Trophoblast cell (in vitro differentiated cells and primary cell): ENCODE results near the gene CHST11.
A peak's percentile ranks its signal among the peaks of the same experiment; 100 is the strongest.

Experiments
- DNase-seq, 2 donors: peaks; one replicate each; pipeline ENCODE4 v3.0.0-alpha.2; 2016
- H2AFZ ChIP-seq: 2 replicates; pipeline ENCODE4 v1.6.1; 2013; ENCODE audit warnings: low read length, moderate library complexity, mild to moderate bottlenecking; ENCODE audit not compliant: insufficient read depth, poor library complexity
- H2AK5ac ChIP-seq: 2 replicates; pipeline ENCODE4 v1.6.1; 2013; ENCODE audit warnings: mild to moderate bottlenecking, low read length
- H2BK120ac ChIP-seq: 2 replicates; pipeline ENCODE4 v1.6.1; 2013; ENCODE audit warnings: low read length, mild to moderate bottlenecking, moderate library complexity; ENCODE audit not compliant: insufficient read depth, poor library complexity
- H2BK12ac ChIP-seq: 2 replicates; pipeline ENCODE4 v1.6.1; 2013; ENCODE audit warnings: mild to moderate bottlenecking, low read length, moderate library complexity
- H2BK5ac ChIP-seq: 2 replicates; pipeline ENCODE4 v1.6.1; 2013; ENCODE audit warnings: low read length, low read depth, moderate library complexity, mild to moderate bottlenecking; ENCODE audit not compliant: poor library complexity
- H3K14ac ChIP-seq: 2 replicates; pipeline ENCODE4 v1.6.1; 2013; ENCODE audit warnings: mild to moderate bottlenecking, low read length
- H3K18ac ChIP-seq: 2 replicates; pipeline ENCODE4 v1.6.1; 2013; ENCODE audit warnings: mild to moderate bottlenecking, low read length
- H3K23ac ChIP-seq: 2 replicates; pipeline ENCODE4 v1.6.1; 2013; ENCODE audit warnings: low read length
- H3K27ac ChIP-seq: 2 replicates; pipeline ENCODE4 v1.5.1; 2013; ENCODE audit warnings: low read depth, mild to moderate bottlenecking, inconsistent platforms, low read length, moderate library complexity
- H3K27me3 ChIP-seq: 2 replicates; pipeline ENCODE4 v1.6.1; 2013; ENCODE audit warnings: inconsistent platforms, mild to moderate bottlenecking, low read length, moderate library complexity; ENCODE audit not compliant: insufficient read depth
- H3K36me3 ChIP-seq, 2 experiments: 1 replicate in 1 of 2; 2 replicates in 1 of 2; pipeline ENCODE4 v1.6.1; 2013; ENCODE audit warnings: low read length in 2 of 2, mild to moderate bottlenecking in 2 of 2, moderate library complexity in 1 of 2; ENCODE audit not compliant: insufficient read depth in 2 of 2, control insufficient read depth in 1 of 2
- H3K4ac ChIP-seq: 2 replicates; pipeline ENCODE4 v1.6.1; 2013; ENCODE audit warnings: low read depth, mild to moderate bottlenecking, low read length, moderate library complexity
- H3K4me1 ChIP-seq, 2 experiments: 1 replicate in 1 of 2; 2 replicates in 1 of 2; pipeline ENCODE4 v1.6.1; 2013; ENCODE audit warnings: low read length in 2 of 2, mild to moderate bottlenecking in 2 of 2, moderate library complexity in 1 of 2; ENCODE audit not compliant: insufficient read depth in 2 of 2, control insufficient read depth in 1 of 2
- H3K4me2 ChIP-seq: 2 replicates; pipeline ENCODE4 v1.6.1; 2013; ENCODE audit warnings: inconsistent platforms, mild to moderate bottlenecking, low read length, moderate library complexity
- H3K4me3 ChIP-seq: 2 replicates; pipeline ENCODE4 v1.5.1; 2013; ENCODE audit warnings: mild to moderate bottlenecking, low read depth, low read length, inconsistent platforms
- H3K79me1 ChIP-seq: one replicate; pipeline ENCODE4 v1.6.1; 2013; ENCODE audit warnings: low read length
- H3K79me2 ChIP-seq: 2 replicates; pipeline ENCODE4 v1.6.1; 2013; ENCODE audit warnings: low read length, mild to moderate bottlenecking; ENCODE audit not compliant: control insufficient read depth, insufficient read depth, poor library complexity
- H3K9ac ChIP-seq: 2 replicates; pipeline ENCODE4 v1.6.1; 2013; ENCODE audit warnings: mild to moderate bottlenecking, low read length
- H3K9me3 ChIP-seq: 2 replicates; pipeline ENCODE4 v1.6.1; 2013; ENCODE audit warnings: low read depth, mild to moderate bottlenecking, control low read depth, inconsistent platforms, low read length; ENCODE audit not compliant: insufficient read depth
- H4K12ac ChIP-seq: 2 replicates; pipeline ENCODE4 v1.6.1; 2013; ENCODE audit warnings: low read depth, mild to moderate bottlenecking, low read length, moderate library complexity
- H4K8ac ChIP-seq: 2 replicates; pipeline ENCODE4 v1.6.1; 2013; ENCODE audit warnings: low read depth, mild to moderate bottlenecking, low read length, moderate library complexity
- H4K91ac ChIP-seq: one replicate; pipeline ENCODE4 v1.6.1; 2013; ENCODE audit warnings: low read depth, mild to moderate bottlenecking, low read length, moderate library complexity
- WGBS: extraction: QIAGEN DNeasy Blood & Tissue Kit; methylation state at CpG from one replicate; pipeline ENCODE4 v1.1.7; 2013; ENCODE audit warnings: missing lambda C conversion rate; ENCODE audit not compliant: insufficient read length, insufficient coverage; ENCODE audit errors: extremely low coverage; 5-methylcytosine and 5-hydroxymethylcytosine counted together

The CHST11 gene

GRCh38 chr12:104652910-104653309 is 196.2 kb downstream of the CHST11 start:
- no peaks in the 10 kb centered on the region for H3K9me3 ChIP-seq
- no CpG with 5 or more reads among the region's 7 CpGs for WGBS

DNA sequence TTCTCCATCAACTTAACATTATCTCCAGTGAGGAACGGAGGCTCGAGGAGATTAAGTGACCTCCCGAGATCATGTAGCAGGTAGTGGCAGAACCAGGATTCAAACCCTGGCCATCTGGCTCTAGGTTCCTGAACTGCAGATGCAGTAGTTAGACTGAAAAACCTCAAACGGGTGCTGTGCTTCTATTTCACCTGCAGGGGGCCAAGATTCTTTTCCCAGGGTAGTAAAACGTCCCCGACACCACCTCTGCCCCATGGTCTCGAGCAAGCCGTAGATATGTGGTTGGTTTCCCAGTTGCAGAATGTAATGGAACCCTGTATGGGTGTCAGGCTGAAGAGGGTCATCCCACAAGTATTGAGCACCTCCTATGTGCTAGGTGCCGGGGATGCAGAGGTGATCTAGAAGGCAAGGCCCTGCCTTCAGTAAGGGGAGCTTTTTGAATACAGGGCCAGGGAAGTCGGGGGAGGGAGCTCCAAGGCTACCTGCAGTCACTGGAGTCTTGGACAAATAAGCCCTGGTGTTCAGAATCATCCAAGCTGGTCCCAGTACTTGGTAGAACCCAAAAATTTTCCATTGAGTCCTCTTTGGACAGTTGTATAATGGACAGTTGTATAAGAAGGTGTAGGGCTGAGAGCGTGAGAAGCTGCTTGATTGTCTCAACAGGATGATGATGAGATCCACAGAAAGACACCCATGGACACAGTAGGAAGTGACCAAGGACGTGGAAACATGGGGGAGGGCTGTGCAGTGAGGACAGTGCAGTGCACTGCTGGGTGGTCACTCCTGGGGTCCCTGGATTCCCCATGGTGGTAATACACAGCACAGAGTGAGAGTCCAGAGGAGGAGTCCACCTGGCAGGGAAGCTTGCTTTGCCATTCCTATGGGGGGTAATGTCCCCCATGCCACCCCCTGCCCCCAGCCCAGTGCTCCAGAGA is 197.2 kb downstream of the CHST11 start:
- no peaks in the 10 kb centered on the region for H3K27me3 ChIP-seq
- no peak overlapping the region for H4K8ac ChIP-seq
- H2AFZ ChIP-seq, result no peak overlapping the region
- H3K36me3 ChIP-seq, result peaks cover 0 to 3% of the 10 kb centered on the region in 2 experiments
- H3K4me3 ChIP-seq, result no peak overlapping the region
- no peak overlapping the region for H2BK5ac ChIP-seq
- H4K12ac ChIP-seq, result no peak overlapping the region
- H3K18ac ChIP-seq, result no peak overlapping the region
- H3K4me2 ChIP-seq, result no peak overlapping the region
- no peak overlapping the region for H3K14ac ChIP-seq
- no peaks in the 10 kb centered on the region for H3K9me3 ChIP-seq
- H3K79me1 ChIP-seq, result no peaks in the 10 kb centered on the region
- H3K79me2 ChIP-seq, result no peaks in the 10 kb centered on the region
- no peak overlapping the region for H2AK5ac ChIP-seq
- H4K91ac ChIP-seq, result no peak overlapping the region
- peaks cover 0 to 4% of the 10 kb centered on the region in 2 experiments for H3K4me1 ChIP-seq
- H3K23ac ChIP-seq, result no peak overlapping the region
- no peak overlapping the region for H2BK120ac ChIP-seq
- no peak overlapping the region for H3K4ac ChIP-seq
- no peak overlapping the region for H3K27ac ChIP-seq
- DNase-seq, result peak in 1 of 2 donors; percentile 46
- H2BK12ac ChIP-seq, result no peak overlapping the region
- H3K9ac ChIP-seq, result no peak overlapping the region
- WGBS, result no CpG with 5 or more reads among the region's 12 CpGs

More at GRCh38 chr12:104652910-104653309, 196.2 kb downstream of the CHST11 start:
- no peaks in the 10 kb centered on the region for H3K27me3 ChIP-seq
- H2BK5ac ChIP-seq, result no peak overlapping the region
- H3K4me2 ChIP-seq, result no peak overlapping the region
- no peak overlapping the region for H3K27ac ChIP-seq
- H3K36me3 ChIP-seq, result peaks cover 0 to 3% of the 10 kb centered on the region in 2 experiments
- no peak overlapping the region for H3K23ac ChIP-seq
- H3K18ac ChIP-seq, result no peak overlapping the region
- no peak for DNase-seq
- H2AK5ac ChIP-seq, result no peak overlapping the region
- no peak overlapping the region for H3K14ac ChIP-seq
- no peak overlapping the region for H2BK120ac ChIP-seq
- H4K8ac ChIP-seq, result no peak overlapping the region
- no peaks in the 10 kb centered on the region for H3K79me2 ChIP-seq
- H3K4me1 ChIP-seq, result peaks cover 0 to 4% of the 10 kb centered on the region in 2 experiments
- H3K4ac ChIP-seq, result no peak overlapping the region
- no peak overlapping the region for H2AFZ ChIP-seq
- H2BK12ac ChIP-seq, result no peak overlapping the region
- no peak overlapping the region for H4K91ac ChIP-seq
- H4K12ac ChIP-seq, result no peak overlapping the region
- no peaks in the 10 kb centered on the region for H3K79me1 ChIP-seq
- H3K4me3 ChIP-seq, result no peak overlapping the region
- no peak overlapping the region for H3K9ac ChIP-seq

DNA sequence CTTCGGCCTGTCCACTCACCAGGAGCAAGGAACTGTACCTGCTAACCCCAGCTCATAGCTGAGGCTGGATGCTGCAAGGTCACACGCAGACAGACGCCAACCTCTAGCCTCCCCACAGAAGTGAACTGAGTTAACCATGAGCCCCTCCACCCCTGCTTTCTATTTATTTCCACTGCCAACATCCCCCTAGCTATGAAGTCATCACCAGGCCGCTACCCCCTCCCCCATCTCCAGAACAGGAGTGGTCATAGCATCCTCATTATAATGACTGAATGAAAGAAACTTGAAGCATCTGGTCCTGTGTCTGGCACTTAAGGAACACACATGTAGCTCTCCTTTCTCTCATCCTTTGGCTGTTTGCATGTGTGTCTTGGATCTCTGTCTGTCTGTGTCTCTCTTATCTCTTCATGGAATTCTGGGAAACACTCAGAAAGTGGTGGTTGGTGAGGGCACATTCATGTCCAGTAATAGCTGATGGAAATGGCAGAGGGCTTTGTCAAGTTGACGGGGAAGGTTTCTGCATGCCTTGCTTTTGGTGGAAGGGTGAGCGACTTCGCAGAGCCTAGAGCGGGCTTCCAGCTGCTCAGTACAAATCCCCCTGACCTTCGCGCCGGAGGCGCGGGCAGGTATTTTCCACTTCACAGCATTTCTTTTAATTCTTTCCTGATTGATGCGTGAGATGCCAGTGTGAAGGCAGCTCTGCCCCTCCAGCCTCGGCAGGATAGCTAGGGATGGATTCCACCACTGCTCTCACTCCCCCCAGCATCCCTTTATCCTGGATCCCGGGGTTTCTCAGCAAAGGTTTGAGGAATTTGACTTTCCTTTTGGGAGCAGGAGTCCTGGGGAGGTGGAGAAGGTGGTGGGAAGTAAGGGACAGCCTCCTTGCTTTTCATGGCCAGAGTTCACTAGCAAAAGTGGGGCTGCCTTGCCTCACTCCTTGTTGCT is 198.2 kb downstream of the CHST11 start:
- no peak overlapping the region for H3K4me2 ChIP-seq
- no peak overlapping the region for H4K8ac ChIP-seq
- peaks cover 0 to 4% of the 10 kb centered on the region in 2 experiments for H3K4me1 ChIP-seq
- no peak overlapping the region for H2BK5ac ChIP-seq
- no peak overlapping the region for H4K91ac ChIP-seq
- H3K79me2 ChIP-seq, result no peaks in the 10 kb centered on the region
- no peaks in the 10 kb centered on the region for H3K9me3 ChIP-seq
- DNase-seq, result no peak
- no peak overlapping the region for H2AK5ac ChIP-seq
- H4K12ac ChIP-seq, result no peak overlapping the region
- H2BK120ac ChIP-seq, result no peak overlapping the region
- no peak overlapping the region for H3K27ac ChIP-seq
- H2BK12ac ChIP-seq, result no peak overlapping the region
- no peaks in the 10 kb centered on the region for H3K79me1 ChIP-seq
- H2AFZ ChIP-seq, result no peak overlapping the region
- no peak overlapping the region for H3K4ac ChIP-seq
- peaks cover 0 to 3% of the 10 kb centered on the region in 2 experiments for H3K36me3 ChIP-seq
- H3K4me3 ChIP-seq, result no peak overlapping the region
- no peak overlapping the region for H3K23ac ChIP-seq
- no peak overlapping the region for H3K18ac ChIP-seq
- no peak overlapping the region for H3K9ac ChIP-seq
- H3K14ac ChIP-seq, result no peak overlapping the region
- H3K27me3 ChIP-seq, result no peaks in the 10 kb centered on the region
- no CpG with 5 or more reads among the region's 16 CpGs for WGBS

DNA sequence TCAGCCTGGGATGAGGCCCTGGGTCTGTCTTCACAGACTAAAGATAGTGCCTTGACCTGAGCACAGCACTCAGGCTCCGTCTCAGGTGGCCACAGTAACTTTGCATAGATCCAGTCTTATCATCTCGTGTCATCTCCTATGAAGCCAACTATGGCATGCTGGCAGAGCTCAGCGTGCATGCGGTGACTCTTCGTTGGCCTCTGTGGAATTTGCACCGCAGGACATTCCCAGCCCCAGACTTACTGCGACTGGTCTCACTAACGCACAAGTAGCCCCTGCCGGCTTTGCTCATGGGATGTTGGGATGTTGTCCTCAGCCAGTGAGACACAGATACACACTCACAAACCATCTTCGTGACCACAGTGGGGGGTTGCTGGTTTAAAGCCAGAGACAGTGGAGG is 199.6 kb downstream of the CHST11 start:
- H3K79me1 ChIP-seq, result no peaks in the 10 kb centered on the region
- peak; percentile 88 to 91 for DNase-seq
- H3K9me3 ChIP-seq, result no peaks in the 10 kb centered on the region
- no peak overlapping the region for H4K8ac ChIP-seq
- H2BK5ac ChIP-seq, result no peak overlapping the region
- H3K27ac ChIP-seq, result no peak overlapping the region
- H3K14ac ChIP-seq, result no peak overlapping the region
- no peaks in the 10 kb centered on the region for H3K27me3 ChIP-seq
- no peak overlapping the region for H3K18ac ChIP-seq
- no peak overlapping the region for H3K4me3 ChIP-seq
- no peaks in the 10 kb centered on the region for H3K79me2 ChIP-seq
- WGBS, result no CpG with 5 or more reads among the region's 10 CpGs
- peaks cover 0 to 3% of the 10 kb centered on the region in 2 experiments for H3K36me3 ChIP-seq
- H3K4me2 ChIP-seq, result no peak overlapping the region
- H2BK12ac ChIP-seq, result no peak overlapping the region
- no peak overlapping the region for H2BK120ac ChIP-seq
- no peak overlapping the region for H3K23ac ChIP-seq
- H2AFZ ChIP-seq, result no peak overlapping the region
- no peak overlapping the region for H3K9ac ChIP-seq
- peaks cover 0 to 4% of the 10 kb centered on the region in 2 experiments for H3K4me1 ChIP-seq
- no peak overlapping the region for H4K12ac ChIP-seq
- H3K4ac ChIP-seq, result no peak overlapping the region
- H2AK5ac ChIP-seq, result no peak overlapping the region
- no peak overlapping the region for H4K91ac ChIP-seq
